Ishikawa (cell line): ENCODE results near the gene GPR27.

Source experiments
- CEBPB ChIP-seq: IDR thresholded peaks from 2 replicates; pipeline ENCODE4 v1.6.1; 2012
- CREB1 ChIP-seq: IDR thresholded peaks from 2 replicates; pipeline ENCODE4 v1.6.1; 2012; ENCODE audit warnings: low read depth
- EGR1 ChIP-seq: IDR thresholded peaks from 2 replicates; pipeline ENCODE4 v1.6.1; 2012
- EP300 ChIP-seq: IDR thresholded peaks from 2 replicates; pipeline ENCODE4 v1.6.1; 2012; ENCODE audit warnings: borderline replicate concordance
- FOXM1 ChIP-seq: IDR thresholded peaks from 2 replicates; pipeline ENCODE4 v1.6.1; 2012; ENCODE audit warnings: low read depth, borderline replicate concordance
- NFIC ChIP-seq: IDR thresholded peaks from 2 replicates; pipeline ENCODE4 v1.6.1; 2012
- RAD21 ChIP-seq: IDR thresholded peaks from 2 replicates; pipeline ENCODE4 v1.6.1; 2012; ENCODE audit warnings: low read depth
- TAF1 ChIP-seq: IDR thresholded peaks from 2 replicates; pipeline ENCODE4 v1.6.1; 2012; ENCODE audit warnings: low read depth, mild to moderate bottlenecking
- TCF12 ChIP-seq: IDR thresholded peaks from 2 replicates; pipeline ENCODE4 v1.6.1; 2012; ENCODE audit warnings: low read depth
- TEAD4 ChIP-seq: IDR thresholded peaks from 2 replicates; pipeline ENCODE4 v1.6.1; 2012
- YY1 ChIP-seq: IDR thresholded peaks from 2 replicates; pipeline ENCODE4 v1.6.1; 2012; ENCODE audit warnings: low read depth
- ZBTB7A ChIP-seq: IDR thresholded peaks from 2 replicates; pipeline ENCODE4 v1.6.1; 2012; ENCODE audit warnings: low read depth
- TF ChIP-seq, protein P1 (sequence below): IDR thresholded peaks from 2 replicates; pipeline ENCODE4 v1.6.1; 2012; ENCODE audit warnings: low read depth, mild to moderate bottlenecking
- TF ChIP-seq, protein P2 (sequence below): IDR thresholded peaks from 2 replicates; pipeline ENCODE4 v1.6.1; 2012
- TF ChIP-seq, protein P3 (sequence below): IDR thresholded peaks from 2 replicates; pipeline ENCODE4 v1.6.1; 2012

The GPR27 gene

DNA sequence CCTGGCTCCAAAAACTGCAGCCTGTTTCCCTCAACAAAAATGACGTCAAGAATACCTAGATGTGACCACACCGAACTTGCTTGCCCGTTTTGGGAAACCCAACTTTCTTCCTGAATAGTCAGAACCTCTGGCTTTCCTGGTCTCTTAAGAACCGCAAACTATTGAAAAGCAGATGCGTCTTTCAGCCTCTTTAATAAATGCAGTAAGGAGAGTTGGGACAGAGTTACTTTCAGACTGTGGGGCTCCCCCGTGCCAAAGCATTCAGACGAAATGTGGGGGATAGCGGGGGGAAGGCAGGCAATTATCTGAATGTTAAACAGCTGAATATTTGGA, 32.5 kb downstream of the GPR27 start:
- TF ChIP-seq, protein P1, sequence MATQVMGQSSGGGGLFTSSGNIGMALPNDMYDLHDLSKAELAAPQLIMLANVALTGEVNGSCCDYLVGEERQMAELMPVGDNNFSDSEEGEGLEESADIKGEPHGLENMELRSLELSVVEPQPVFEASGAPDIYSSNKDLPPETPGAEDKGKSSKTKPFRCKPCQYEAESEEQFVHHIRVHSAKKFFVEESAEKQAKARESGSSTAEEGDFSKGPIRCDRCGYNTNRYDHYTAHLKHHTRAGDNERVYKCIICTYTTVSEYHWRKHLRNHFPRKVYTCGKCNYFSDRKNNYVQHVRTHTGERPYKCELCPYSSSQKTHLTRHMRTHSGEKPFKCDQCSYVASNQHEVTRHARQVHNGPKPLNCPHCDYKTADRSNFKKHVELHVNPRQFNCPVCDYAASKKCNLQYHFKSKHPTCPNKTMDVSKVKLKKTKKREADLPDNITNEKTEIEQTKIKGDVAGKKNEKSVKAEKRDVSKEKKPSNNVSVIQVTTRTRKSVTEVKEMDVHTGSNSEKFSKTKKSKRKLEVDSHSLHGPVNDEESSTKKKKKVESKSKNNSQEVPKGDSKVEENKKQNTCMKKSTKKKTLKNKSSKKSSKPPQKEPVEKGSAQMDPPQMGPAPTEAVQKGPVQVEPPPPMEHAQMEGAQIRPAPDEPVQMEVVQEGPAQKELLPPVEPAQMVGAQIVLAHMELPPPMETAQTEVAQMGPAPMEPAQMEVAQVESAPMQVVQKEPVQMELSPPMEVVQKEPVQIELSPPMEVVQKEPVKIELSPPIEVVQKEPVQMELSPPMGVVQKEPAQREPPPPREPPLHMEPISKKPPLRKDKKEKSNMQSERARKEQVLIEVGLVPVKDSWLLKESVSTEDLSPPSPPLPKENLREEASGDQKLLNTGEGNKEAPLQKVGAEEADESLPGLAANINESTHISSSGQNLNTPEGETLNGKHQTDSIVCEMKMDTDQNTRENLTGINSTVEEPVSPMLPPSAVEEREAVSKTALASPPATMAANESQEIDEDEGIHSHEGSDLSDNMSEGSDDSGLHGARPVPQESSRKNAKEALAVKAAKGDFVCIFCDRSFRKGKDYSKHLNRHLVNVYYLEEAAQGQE, result no peak
- TF ChIP-seq YY1 (no peak), TEAD4 (no peak), TAF1 (no peak)

DNA sequence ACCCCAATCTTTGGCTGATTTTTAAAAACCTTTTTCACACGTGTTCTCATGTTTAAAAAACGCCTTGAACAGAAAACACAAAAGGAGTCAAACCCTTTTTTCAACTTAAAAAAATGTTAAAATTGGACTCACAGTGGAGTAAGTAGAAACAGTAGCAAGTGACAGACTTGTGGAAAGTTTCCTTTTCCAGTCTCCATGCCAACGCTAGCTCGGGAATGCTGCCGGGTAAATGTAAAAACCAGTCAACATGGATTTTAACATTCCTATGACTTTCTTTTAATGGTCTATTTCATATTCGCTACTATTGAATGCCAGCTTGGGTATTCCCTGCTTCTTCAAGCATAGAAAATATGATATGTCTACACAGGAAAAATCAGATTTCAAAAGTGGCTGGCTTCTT, 32.9 kb downstream of the GPR27 start:
- TF ChIP-seq TCF12 (no peak), ZBTB7A (no peak), YY1 (no peak), RAD21 (no peak), NFIC (no peak), CREB1 (no peak), CEBPB (no peak), EP300 (no peak), FOXM1 (no peak), TAF1 (no peak), EGR1 (no peak), TEAD4 (no peak)
- TF ChIP-seq, protein P2, sequence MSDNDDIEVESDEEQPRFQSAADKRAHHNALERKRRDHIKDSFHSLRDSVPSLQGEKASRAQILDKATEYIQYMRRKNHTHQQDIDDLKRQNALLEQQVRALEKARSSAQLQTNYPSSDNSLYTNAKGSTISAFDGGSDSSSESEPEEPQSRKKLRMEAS, result no peak
- TF ChIP-seq, protein P3, sequence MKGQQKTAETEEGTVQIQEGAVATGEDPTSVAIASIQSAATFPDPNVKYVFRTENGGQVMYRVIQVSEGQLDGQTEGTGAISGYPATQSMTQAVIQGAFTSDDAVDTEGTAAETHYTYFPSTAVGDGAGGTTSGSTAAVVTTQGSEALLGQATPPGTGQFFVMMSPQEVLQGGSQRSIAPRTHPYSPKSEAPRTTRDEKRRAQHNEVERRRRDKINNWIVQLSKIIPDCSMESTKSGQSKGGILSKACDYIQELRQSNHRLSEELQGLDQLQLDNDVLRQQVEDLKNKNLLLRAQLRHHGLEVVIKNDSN, result no peak
- TF ChIP-seq, protein P1, result no peak

DNA sequence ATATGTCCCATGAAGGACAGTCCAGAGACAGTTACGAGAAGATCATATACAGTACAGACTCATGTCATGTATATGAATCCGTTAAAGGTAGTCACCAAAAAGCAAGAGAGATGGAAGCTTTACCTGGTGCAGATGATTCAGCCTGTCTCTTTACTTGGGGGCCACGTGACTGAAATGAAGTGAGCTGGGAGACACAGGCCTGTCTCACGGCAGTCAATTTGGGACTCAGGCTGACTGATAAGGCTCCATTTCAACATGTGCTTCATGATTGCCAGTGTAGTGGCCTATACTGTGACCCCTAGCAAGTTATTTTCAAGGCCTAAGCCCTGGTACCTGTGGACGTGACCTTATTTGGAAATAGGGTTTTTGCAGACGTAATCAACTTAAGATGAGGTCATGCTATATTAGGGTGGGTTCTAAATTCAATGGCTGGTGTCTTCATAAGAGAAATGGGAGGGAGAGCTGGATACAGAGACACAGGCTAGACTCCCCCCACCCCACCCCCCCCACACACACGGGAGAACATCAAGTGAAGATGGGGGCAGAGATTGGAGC, 34.3 kb downstream of the GPR27 start:
- TF ChIP-seq EP300 (no peak), NFIC (no peak), FOXM1 (no peak), YY1 (no peak), TEAD4 (no peak), ZBTB7A (no peak), TCF12 (no peak), CREB1 (no peak), TAF1 (no peak), CEBPB (no peak), EGR1 (no peak), RAD21 (no peak)
- TF ChIP-seq, protein P2, result no peak
- TF ChIP-seq, protein P1, result no peak
- TF ChIP-seq, protein P3, result no peak

DNA sequence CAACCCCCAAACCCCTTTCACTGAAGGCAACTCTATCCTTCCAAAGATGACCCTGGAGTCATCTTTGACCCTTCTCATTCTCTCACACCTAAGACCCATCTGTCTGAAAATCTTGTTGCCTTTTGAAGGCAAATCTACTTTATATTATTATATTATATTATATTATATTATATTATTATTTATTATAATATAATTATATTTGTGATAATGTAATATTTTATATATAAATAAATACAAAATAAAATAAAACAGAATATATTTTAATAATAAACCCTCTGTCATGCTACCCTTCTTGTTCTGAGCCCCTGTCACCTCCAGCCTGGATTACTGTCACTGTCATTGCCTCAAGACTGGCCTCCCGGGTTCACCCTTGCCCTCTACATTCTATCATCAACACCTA, 36.3 kb downstream of the GPR27 start:
- TF ChIP-seq, protein P1, result no peak
- no peak for TF ChIP-seq NFIC
- no peak for TF ChIP-seq EP300
- TF ChIP-seq TCF12, result no peak
- TF ChIP-seq CREB1, result no peak
- TF ChIP-seq YY1, result no peak
- TF ChIP-seq ZBTB7A, result no peak
- TF ChIP-seq, protein P3, result no peak
- TF ChIP-seq CEBPB, result no peak
- no peak for TF ChIP-seq TEAD4
- TF ChIP-seq TAF1, result no peak
- no peak for TF ChIP-seq EGR1
- no peak for TF ChIP-seq FOXM1
- no peak for TF ChIP-seq RAD21
- TF ChIP-seq, protein P2, result no peak
